Measurements from ENCODE around the gene TCAP.
A peak's percentile ranks its signal among the peaks of the same experiment; 100 is the strongest.

The TCAP gene

GRCh38 chr17:39673335-39674081 is 8.4 kb downstream of the TCAP start:
- Mint-ChIP-seq H3K4me3 (no peak overlapping the region), H3K4me1 (ENCODE audit: low read depth) (peaks cover 34% of the 10 kb centered on the region), H3K9me3 (no peaks in the 10 kb centered on the region), H3K27ac (peak overlapping the region; percentile 3), H3K27me3 (ENCODE audit: low read depth) (peaks cover 13% of the 10 kb centered on the region), H3K36me3 (ENCODE audit: low read depth) (peaks cover 3% of the 10 kb centered on the region)
- no peak for DNase-seq (ENCODE audit: low spot score)

- no peak for DNase-seq (ENCODE audit: low spot score)
- Mint-ChIP-seq H3K36me3 (ENCODE audit: low read depth) (peaks cover 7% of the 10 kb centered on the region), H3K9me3 (no peaks in the 10 kb centered on the region), H3K27ac (no peak overlapping the region), H3K27me3 (ENCODE audit: low read depth) (peaks cover 8% of the 10 kb centered on the region), H3K4me3 (no peak overlapping the region), H3K4me1 (ENCODE audit: low read depth) (peaks cover 38% of the 10 kb centered on the region)
Observed at GRCh38 chr17:39674179-39674578, 9.0 kb downstream of the TCAP start.

- Mint-ChIP-seq H3K4me1 (ENCODE audit: low read depth) (peaks cover 45% of the 10 kb centered on the region), H3K4me3 (no peak overlapping the region), H3K9me3 (no peaks in the 10 kb centered on the region), H3K27ac (no peak overlapping the region), H3K27me3 (ENCODE audit: low read depth) (peaks cover 4% of the 10 kb centered on the region), H3K36me3 (ENCODE audit: low read depth) (peaks cover 13% of the 10 kb centered on the region)
- DNase-seq (ENCODE audit: low spot score), result no peak
Observed at GRCh38 chr17:39674702-39675389, 9.7 kb downstream of the TCAP start.

- Mint-ChIP-seq H3K4me3 (peak overlapping the region; percentile 43), H3K36me3 (ENCODE audit: low read depth) (peaks cover 13% of the 10 kb centered on the region), H3K4me1 (ENCODE audit: low read depth) (peaks cover 47% of the 10 kb centered on the region), H3K27me3 (ENCODE audit: low read depth) (peaks cover 1% of the 10 kb centered on the region), H3K27ac (peak overlapping the region; percentile 79), H3K9me3 (no peaks in the 10 kb centered on the region)
- DNase-seq (ENCODE audit: low spot score), result no peak
Observed at GRCh38 chr17:39675390-39676082, 10.4 kb downstream of the TCAP start.

DNA sequence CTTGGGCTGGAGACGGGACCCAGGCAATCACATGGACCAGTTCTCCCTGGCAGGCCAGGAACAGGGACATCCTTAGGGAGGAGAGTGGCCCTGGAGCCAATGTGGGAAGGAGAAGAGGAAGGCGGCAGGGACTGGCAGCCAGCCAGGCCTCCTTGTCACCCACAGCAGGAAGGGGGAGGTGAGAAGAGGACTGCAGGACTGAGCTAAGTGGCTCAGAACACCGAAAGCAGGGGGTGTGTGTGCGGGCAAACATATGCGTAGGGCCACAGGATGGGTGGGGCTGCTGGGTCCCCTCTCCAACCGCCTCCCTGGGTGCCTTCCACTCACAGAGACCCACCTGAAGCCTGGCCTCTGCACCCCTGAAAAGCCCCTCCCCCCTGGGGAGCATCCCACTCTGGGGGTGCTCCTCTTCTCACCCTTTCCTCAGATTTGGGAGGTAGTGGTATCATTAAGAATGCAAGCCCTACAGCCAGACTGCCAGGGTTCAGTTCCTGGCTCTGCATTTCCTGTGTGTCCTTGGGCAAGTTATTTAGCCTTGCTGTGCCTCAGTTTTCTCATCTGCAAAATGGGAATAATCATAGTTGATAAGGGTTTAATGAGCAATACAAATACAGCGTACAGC is 11.2 kb downstream of the TCAP start:
- H3K27me3 Mint-ChIP-seq (ENCODE audit: low read depth), result no peaks in the 10 kb centered on the region
- peak; percentile 38 for DNase-seq (ENCODE audit: low spot score)
- peak overlapping the region; percentile 79 for H3K27ac Mint-ChIP-seq
- H3K4me1 Mint-ChIP-seq (ENCODE audit: low read depth), result peaks cover 49% of the 10 kb centered on the region
- peaks cover 13% of the 10 kb centered on the region for H3K36me3 Mint-ChIP-seq (ENCODE audit: low read depth)
- H3K4me3 Mint-ChIP-seq, result peak overlapping the region; percentile 43
- no peaks in the 10 kb centered on the region for H3K9me3 Mint-ChIP-seq

DNA sequence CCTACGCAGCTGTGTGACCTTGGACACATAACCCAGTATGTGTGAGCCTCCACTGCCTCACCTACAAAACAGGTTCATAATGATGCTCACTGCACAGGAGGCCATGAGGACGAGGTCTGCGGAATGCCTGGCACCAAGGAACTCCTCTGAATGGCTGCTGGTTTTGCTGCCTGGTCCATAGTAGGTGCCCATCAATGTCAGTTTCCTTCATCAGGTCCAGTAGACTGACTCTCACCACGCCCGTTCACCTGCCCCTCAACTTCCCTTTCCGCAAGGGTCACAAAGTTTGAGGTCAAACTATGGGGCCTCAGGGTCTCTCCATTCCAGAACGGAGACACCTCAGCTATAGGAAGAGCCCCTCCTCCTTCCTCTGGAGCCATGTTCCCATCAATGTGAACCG is 11.9 kb downstream of the TCAP start:
- DNase-seq (ENCODE audit: low spot score), result no peak
- Mint-ChIP-seq H3K27ac (peak overlapping the region; percentile 63), H3K36me3 (ENCODE audit: low read depth) (peaks cover 13% of the 10 kb centered on the region), H3K27me3 (ENCODE audit: low read depth) (no peaks in the 10 kb centered on the region), H3K9me3 (no peaks in the 10 kb centered on the region), H3K4me3 (no peak overlapping the region), H3K4me1 (ENCODE audit: low read depth) (peaks cover 46% of the 10 kb centered on the region)

DNA sequence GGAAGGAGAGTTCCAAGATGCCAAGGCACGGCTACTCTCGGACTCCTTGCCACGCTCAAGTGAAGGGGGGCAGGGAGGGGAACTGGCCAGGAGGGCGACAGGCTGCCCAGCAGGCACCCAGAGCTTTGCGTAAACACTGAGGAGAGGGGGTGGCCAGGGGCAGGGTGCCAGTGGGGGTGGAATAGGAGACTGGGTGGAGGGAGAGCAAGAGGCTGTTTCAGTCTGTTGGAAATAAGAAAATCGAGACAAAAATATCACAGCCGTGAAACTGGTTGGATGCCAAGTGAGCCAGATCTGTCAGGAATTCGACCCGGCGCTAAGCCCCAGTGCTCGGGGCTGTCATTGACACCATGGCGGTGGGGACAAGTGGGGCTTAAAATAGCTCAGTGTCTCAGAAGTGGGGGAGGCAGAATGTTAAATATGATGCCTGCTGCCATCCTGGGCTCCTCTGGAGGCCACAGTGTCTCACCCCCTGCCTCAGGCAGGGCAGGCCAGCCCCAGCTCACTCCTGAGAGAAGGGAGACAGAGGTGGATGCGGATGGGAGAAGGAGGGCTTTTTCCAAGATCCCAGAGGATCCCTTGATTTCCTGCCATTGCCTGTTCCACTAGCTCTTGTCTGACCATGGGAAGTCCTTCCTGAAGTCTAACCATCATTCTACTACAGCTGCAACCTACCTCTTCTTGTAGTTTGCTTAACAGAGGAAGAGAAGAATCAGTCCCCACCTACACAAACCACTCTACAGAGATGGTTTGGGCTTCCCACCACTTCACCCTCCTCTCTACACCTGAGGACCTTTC is 12.6 kb downstream of the TCAP start:
- peaks cover 19% of the 10 kb centered on the region for H3K36me3 Mint-ChIP-seq (ENCODE audit: low read depth)
- H3K27ac Mint-ChIP-seq, result peak overlapping the region; percentile 63
- H3K4me1 Mint-ChIP-seq (ENCODE audit: low read depth), result peaks cover 46% of the 10 kb centered on the region

DNA sequence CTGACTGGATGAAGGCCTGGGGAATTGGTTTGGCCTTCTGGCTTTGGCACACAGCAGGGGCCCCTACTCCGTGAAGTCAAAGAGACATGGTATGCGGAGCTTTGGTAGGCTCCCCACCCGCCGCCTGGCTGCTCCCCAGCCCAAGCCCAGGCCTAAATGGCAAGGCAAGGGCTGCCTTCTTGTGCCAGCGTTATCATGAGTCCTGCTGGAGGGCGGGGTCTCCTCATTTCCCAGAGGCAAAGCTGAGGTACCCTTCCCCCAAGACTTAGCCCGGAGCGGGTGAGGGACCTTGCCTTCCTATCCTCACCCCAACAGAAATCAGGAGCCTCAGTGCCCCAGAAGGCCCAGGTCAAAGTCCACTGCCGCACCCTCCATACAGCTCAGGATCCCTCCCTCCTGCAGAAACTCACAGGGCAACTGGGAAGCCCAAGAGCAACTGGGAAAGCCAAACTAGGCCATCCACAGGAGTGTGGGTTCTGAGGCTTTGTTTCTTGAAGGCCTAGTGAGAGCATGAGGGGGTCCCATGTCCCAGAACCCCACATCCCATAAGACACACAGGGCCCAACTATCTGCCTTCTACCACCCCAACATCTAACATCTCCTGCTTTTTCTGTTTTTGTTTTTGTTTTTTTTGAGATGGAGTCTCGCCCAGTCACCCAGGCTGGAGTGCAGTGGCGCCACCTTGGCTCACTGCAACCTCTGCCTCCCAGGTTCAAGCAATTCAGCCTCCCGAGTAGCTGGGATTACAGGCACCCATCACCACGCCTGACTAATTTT is 13.4 kb downstream of the TCAP start:
- peaks cover 46% of the 10 kb centered on the region for H3K4me1 Mint-ChIP-seq (ENCODE audit: low read depth)
- H3K27ac Mint-ChIP-seq, result peak overlapping the region; percentile 88
- no peak overlapping the region for H3K4me3 Mint-ChIP-seq
- no peaks in the 10 kb centered on the region for H3K27me3 Mint-ChIP-seq (ENCODE audit: low read depth)
- no peak for DNase-seq (ENCODE audit: low spot score)
- H3K9me3 Mint-ChIP-seq, result no peaks in the 10 kb centered on the region
- peaks cover 25% of the 10 kb centered on the region for H3K36me3 Mint-ChIP-seq (ENCODE audit: low read depth)

More for the DNA sequence above, 12.6 kb downstream of the TCAP start:
- Mint-ChIP-seq H3K4me3 (no peak overlapping the region), H3K9me3 (no peaks in the 10 kb centered on the region), H3K27me3 (ENCODE audit: low read depth) (no peaks in the 10 kb centered on the region)
- DNase-seq (ENCODE audit: low spot score), result no peak

DNA sequence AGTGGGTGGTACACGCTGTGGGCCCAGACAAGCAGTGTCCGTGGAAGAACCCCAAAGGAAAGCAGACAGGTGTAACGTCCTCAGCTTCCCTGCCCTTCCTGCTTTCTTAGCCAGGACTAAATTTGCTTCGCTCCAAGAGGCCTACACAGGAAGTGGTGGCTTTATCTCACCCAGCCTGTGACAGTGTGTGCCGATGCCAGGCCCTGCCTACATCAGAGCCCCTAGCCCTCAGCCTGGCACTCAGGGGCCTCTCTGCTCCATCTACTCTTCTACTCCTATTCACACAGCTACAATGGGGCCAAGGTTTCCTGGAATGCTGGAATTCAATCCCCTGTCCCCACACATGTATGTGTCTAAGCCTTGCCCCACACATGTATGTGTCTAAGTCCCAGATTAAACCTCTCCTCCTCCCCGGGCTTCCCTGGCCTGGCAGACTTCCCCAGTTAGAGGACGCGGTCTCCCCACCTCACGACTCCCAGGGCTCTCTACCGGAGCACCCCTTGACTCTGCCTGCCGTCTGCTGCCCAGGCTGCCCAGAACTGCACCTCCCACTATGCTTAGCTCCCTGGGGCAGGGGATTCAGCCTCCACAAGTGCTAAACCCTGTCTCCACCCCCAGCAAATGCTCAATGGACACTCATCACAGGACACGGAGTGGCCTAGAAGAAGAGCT is 14.5 kb downstream of the TCAP start:
- Mint-ChIP-seq H3K27me3 (ENCODE audit: low read depth) (no peaks in the 10 kb centered on the region), H3K9me3 (no peaks in the 10 kb centered on the region), H3K36me3 (ENCODE audit: low read depth) (peaks cover 27% of the 10 kb centered on the region), H3K4me1 (ENCODE audit: low read depth) (peaks cover 46% of the 10 kb centered on the region), H3K4me3 (peak overlapping the region; percentile 56), H3K27ac (peak overlapping the region; percentile 88)
- peak; percentile 18 for DNase-seq (ENCODE audit: low spot score)

GRCh38 chr17:39683295-39683939 is 18.3 kb downstream of the TCAP start:
- no peak for DNase-seq (ENCODE audit: low spot score)
- no peaks in the 10 kb centered on the region for H3K27me3 Mint-ChIP-seq (ENCODE audit: low read depth)
- peak overlapping the region; percentile 24 for H3K27ac Mint-ChIP-seq
- H3K4me3 Mint-ChIP-seq, result no peak overlapping the region
- H3K4me1 Mint-ChIP-seq (ENCODE audit: low read depth), result peaks cover 33% of the 10 kb centered on the region
- H3K9me3 Mint-ChIP-seq, result no peaks in the 10 kb centered on the region
- H3K36me3 Mint-ChIP-seq (ENCODE audit: low read depth), result peaks cover 30% of the 10 kb centered on the region

- H3K9me3 Mint-ChIP-seq, result no peaks in the 10 kb centered on the region
- peaks cover 28% of the 10 kb centered on the region for H3K4me1 Mint-ChIP-seq (ENCODE audit: low read depth)
- H3K27me3 Mint-ChIP-seq (ENCODE audit: low read depth), result no peaks in the 10 kb centered on the region
- no peak overlapping the region for H3K4me3 Mint-ChIP-seq
- DNase-seq (ENCODE audit: low spot score), result no peak
- peaks cover 21% of the 10 kb centered on the region for H3K36me3 Mint-ChIP-seq (ENCODE audit: low read depth)
- H3K27ac Mint-ChIP-seq, result no peak overlapping the region
Observed at GRCh38 chr17:39684369-39685192, 19.4 kb downstream of the TCAP start.

Measured in T-helper 2 cell treated with Interferon-gamma antibody and Interleukin-4, amounts not matched to agents 5 μg/mL and 100 μg/mL, for 36 hours (primary cell).